Rectal smooth muscle tissue (tissue), 1 donor: Measurements from ENCODE around the gene TOMM20.
"Not testable (repeated sequence)": the region's sequence is repeated elsewhere in the genome, so short reads cannot be mapped to it uniquely, and the experiment has no call there.

Experiments used
- H3K27ac ChIP-seq: one replicate; pipeline ENCODE4 v1.7.0; 2013; ENCODE audit warnings: low read depth, low read length, inconsistent platforms
- H3K27me3 ChIP-seq: one replicate; pipeline ENCODE4 v1.7.0; 2013; ENCODE audit warnings: low read length; ENCODE audit not compliant: control insufficient read depth, insufficient read depth
- H3K36me3 ChIP-seq: one replicate; pipeline ENCODE4 v1.7.0; 2013; ENCODE audit warnings: low read length; ENCODE audit not compliant: control insufficient read depth, insufficient read depth
- H3K4me1 ChIP-seq: one replicate; pipeline ENCODE4 v1.7.0; 2013; ENCODE audit warnings: low read length; ENCODE audit not compliant: control insufficient read depth, insufficient read depth
- H3K4me3 ChIP-seq: one replicate; pipeline ENCODE4 v1.7.0; 2013; ENCODE audit warnings: low read length
- H3K9ac ChIP-seq: one replicate; pipeline ENCODE4 v1.7.0; 2013; ENCODE audit warnings: low read length

Gene TOMM20

GRCh38 chr1:235080788-235081187 is 47.8 kb downstream of the TOMM20 start:
- peaks cover 27% of the 10 kb centered on the region for H3K4me1 ChIP-seq
- H3K27me3 ChIP-seq, H3K27ac ChIP-seq: not testable (repeated sequence)

GRCh38 chr1:235080297-235080657 is 48.4 kb downstream of the TOMM20 start:
- H3K36me3 ChIP-seq, H3K9ac ChIP-seq, H3K27me3 ChIP-seq, H3K4me3 ChIP-seq, H3K27ac ChIP-seq: not testable (repeated sequence)
- peaks cover 29% of the 10 kb centered on the region for H3K4me1 ChIP-seq

More at GRCh38 chr1:235080788-235081187, 47.8 kb downstream of the TOMM20 start:
- not testable (repeated sequence) for H3K4me3 ChIP-seq, H3K36me3 ChIP-seq, H3K9ac ChIP-seq

DNA sequence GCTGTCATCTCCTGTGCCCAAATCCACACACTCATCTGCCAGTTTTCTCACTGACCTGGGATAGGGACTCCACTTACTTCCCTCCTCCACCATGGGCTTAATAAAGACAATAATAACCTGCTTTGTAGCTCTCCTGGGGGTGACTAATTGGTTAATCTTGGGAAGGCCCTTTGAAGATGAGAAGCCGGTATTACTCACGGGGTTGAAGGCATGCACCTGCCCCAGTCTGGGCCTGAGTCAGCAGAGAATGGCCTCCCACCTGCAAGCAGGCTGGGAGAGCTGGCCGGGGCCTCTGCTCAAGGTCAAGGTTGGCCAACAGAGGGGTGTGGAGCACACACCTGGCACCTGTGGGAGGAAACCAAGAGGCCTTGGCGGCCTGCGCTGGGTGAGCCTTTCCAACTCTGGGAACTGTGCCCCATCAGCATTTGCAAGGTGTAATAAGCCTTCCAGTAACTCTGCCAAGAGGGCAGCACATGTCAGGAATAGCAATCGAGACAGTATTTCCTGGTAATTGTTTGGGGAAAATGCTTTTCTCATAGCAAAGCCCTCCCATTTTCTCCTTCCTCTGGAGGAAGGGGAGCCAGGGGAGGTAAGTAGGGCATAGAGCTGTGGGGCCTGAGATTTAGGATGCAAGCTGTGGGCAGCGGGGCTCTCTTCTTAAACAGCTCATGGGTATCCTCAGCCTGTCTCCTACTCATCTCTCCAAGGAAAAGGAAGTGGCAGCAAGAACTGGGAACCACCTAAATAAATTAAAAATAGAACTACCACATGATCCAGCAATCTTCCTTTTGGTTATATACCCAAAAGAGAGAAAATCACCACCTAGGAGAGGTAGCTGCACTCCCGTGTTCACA is 49.0 kb downstream of the TOMM20 start:
- Histone ChIP-seq H3K4me3 (no peak overlapping the region), H3K36me3 (no peaks in the 10 kb centered on the region), H3K27ac (peak overlapping the region; percentile 28), H3K4me1 (peaks cover 35% of the 10 kb centered on the region), H3K9ac (peak overlapping the region; percentile 35), H3K27me3 (no peaks in the 10 kb centered on the region)

GRCh38 chr1:235078480-235079381 is 49.9 kb downstream of the TOMM20 start:
- peaks cover 40% of the 10 kb centered on the region for H3K4me1 ChIP-seq
- no peaks in the 10 kb centered on the region for H3K36me3 ChIP-seq
- H3K27me3 ChIP-seq = no peaks in the 10 kb centered on the region
- peak overlapping the region; percentile 35 for H3K9ac ChIP-seq
- no peak overlapping the region for H3K4me3 ChIP-seq
- peak overlapping the region; percentile 28 for H3K27ac ChIP-seq

GRCh38 chr1:235077571-235078479 is 50.8 kb downstream of the TOMM20 start:
- H3K27ac ChIP-seq = peak overlapping the region; percentile 38
- no peak overlapping the region for H3K9ac ChIP-seq
- H3K4me3 ChIP-seq = no peak overlapping the region
- peaks cover 36% of the 10 kb centered on the region for H3K4me1 ChIP-seq
- H3K27me3 ChIP-seq = no peaks in the 10 kb centered on the region
- no peaks in the 10 kb centered on the region for H3K36me3 ChIP-seq

- no peaks in the 10 kb centered on the region for H3K36me3 ChIP-seq
- no peak overlapping the region for H3K4me3 ChIP-seq
- no peak overlapping the region for H3K27ac ChIP-seq
- no peaks in the 10 kb centered on the region for H3K27me3 ChIP-seq
- peaks cover 36% of the 10 kb centered on the region for H3K4me1 ChIP-seq
- no peak overlapping the region for H3K9ac ChIP-seq
These were observed 51.5 kb downstream of the TOMM20 start for GRCh38 chr1:235077163-235077540.

DNA sequence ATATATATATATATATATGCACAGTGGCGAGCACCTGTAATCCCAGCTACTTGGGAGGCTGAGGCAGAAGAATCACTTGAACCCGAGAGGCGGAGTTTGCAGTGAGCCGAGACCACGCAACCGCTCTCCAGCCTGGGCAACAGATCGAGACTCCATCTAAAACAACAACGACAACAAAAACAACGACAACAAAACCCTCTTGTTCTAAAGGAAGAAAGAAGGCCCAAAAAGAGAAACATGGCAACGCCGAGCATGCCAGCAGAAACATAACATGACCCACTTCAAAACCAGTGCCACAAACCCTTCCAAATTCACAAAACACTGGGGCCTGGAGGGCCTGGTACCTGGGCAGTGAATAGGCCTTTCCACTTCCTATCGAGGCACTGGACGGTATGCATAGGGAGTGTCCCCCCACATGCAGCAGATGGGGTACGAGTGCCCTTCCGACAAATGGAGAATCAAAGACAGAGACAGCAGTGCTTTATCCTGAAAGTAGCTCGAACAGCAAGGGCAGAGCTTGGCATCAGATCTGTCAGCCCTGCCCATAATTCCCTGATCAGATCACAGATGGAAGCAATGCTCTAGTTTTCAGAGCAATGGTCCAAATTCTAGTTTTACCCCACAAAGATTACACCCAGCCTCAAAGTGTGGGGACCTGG is 52.0 kb downstream of the TOMM20 start:
- Histone ChIP-seq H3K4me1 (peaks cover 36% of the 10 kb centered on the region), H3K9ac (no peak overlapping the region), H3K27ac (no peak overlapping the region), H3K36me3 (no peaks in the 10 kb centered on the region), H3K27me3 (no peaks in the 10 kb centered on the region), H3K4me3 (no peak overlapping the region)

GRCh38 chr1:235075777-235076308 is 52.8 kb downstream of the TOMM20 start:
- Histone ChIP-seq H3K36me3 (no peaks in the 10 kb centered on the region), H3K9ac (no peak overlapping the region), H3K27ac (peak overlapping the region; percentile 80), H3K27me3 (no peaks in the 10 kb centered on the region), H3K4me3 (no peak overlapping the region), H3K4me1 (peaks cover 36% of the 10 kb centered on the region)

DNA sequence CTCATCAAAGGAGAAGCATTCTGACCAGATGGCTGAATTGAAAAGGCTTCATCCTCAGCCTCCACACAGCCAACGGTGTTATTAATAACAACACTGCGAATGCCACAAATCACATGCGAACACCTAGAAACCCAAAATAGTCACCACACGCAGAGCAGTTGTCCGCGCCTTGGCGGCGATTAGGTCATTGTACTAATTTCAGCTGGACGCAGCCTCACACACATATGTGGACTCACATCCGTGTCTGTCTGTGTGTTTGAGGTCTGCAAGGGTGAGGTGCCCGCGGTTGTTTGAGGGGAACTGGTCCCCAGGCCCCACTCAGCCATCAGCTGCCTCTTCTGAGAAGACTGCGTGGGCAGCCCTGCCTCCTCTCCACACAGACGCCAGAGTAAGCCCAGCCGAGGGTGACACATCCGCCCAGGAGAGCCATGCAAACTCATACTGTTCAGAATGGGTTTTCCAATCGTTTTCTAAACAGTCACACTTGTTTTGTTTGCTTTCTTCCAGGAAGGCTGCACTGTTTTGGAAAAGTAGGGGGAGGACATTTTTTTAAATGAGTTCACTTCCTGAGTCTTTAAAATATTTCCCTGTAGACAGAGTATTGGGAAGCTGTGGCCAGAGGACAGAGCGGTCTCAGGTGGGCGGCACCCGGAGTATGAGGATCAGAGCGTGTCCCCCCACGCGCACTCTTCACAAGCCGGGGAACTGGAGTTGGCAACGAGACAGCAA is 53.4 kb downstream of the TOMM20 start:
- peaks cover 36% of the 10 kb centered on the region for H3K4me1 ChIP-seq
- H3K36me3 ChIP-seq = no peaks in the 10 kb centered on the region
- no peaks in the 10 kb centered on the region for H3K27me3 ChIP-seq
- no peak overlapping the region for H3K9ac ChIP-seq
- H3K4me3 ChIP-seq = peak overlapping the region; percentile 34
- peak overlapping the region; percentile 80 for H3K27ac ChIP-seq

GRCh38 chr1:235074523-235075047 is 54.1 kb downstream of the TOMM20 start:
- peak overlapping the region; percentile 34 for H3K4me3 ChIP-seq
- H3K36me3 ChIP-seq = no peaks in the 10 kb centered on the region
- H3K9ac ChIP-seq = no peak overlapping the region
- H3K27me3 ChIP-seq = no peaks in the 10 kb centered on the region
- H3K27ac ChIP-seq = peak overlapping the region; percentile 80
- H3K4me1 ChIP-seq = peaks cover 33% of the 10 kb centered on the region
